NCI-H82 (cell line): ENCODE measurements around the gene RXRA.

Source experiments
- DNase-seq: peaks from one replicate; lab custom pipeline; 2025; lab: John Stamatoyannopoulos, UW

Gene RXRA

GRCh38 chr9:134337469-134337868, 11.2 kb downstream of the RXRA start:
- no peak for DNase-seq

- no peak for DNase-seq
Observed at GRCh38 chr9:134338394-134339182, 12.3 kb downstream of the RXRA start.

GRCh38 chr9:134339183-134339806, 13.0 kb downstream of the RXRA start:
- no peak for DNase-seq

GRCh38 chr9:134340475-134341160, 14.4 kb downstream of the RXRA start:
- no peak for DNase-seq

- no peak for DNase-seq
Observed at GRCh38 chr9:134341306-134341705, 15.1 kb downstream of the RXRA start.

GRCh38 chr9:134341929-134342745, 15.9 kb downstream of the RXRA start:
- no peak for DNase-seq

GRCh38 chr9:134342746-134343115, 16.5 kb downstream of the RXRA start:
- peak; percentile 80 for DNase-seq

GRCh38 chr9:134343637-134344036, 17.4 kb downstream of the RXRA start:
- DNase-seq = no peak

GRCh38 chr9:134344068-134344799, 18.0 kb downstream of the RXRA start:
- DNase-seq = no peak

- no peak for DNase-seq
Observed at GRCh38 chr9:134344800-134345310, 18.6 kb downstream of the RXRA start.

GRCh38 chr9:134345737-134346136, 19.5 kb downstream of the RXRA start:
- no peak for DNase-seq

- DNase-seq = peak; percentile 54
Observed at GRCh38 chr9:134346151-134346550, 19.9 kb downstream of the RXRA start.

GRCh38 chr9:134346840-134347583, 20.8 kb downstream of the RXRA start:
- no peak for DNase-seq

- no peak for DNase-seq
Observed at GRCh38 chr9:134347996-134348395, 21.7 kb downstream of the RXRA start.

- no peak for DNase-seq
Observed at GRCh38 chr9:134348404-134349155, 22.3 kb downstream of the RXRA start.

- DNase-seq = no peak
Observed at GRCh38 chr9:134349936-134350335, 23.7 kb downstream of the RXRA start.

GRCh38 chr9:134350416-134350994, 24.2 kb downstream of the RXRA start:
- peak; percentile 36 for DNase-seq

GRCh38 chr9:134351606-134352176, 25.4 kb downstream of the RXRA start:
- DNase-seq = no peak
